Activated T-cell treated with anti-CD3 and anti-CD28 coated beads, Interleukin-2, amount 50 U/mL, for 48 hours (primary cell): ENCODE results near the gene APPL2.
"Not testable (repeated sequence)": the region's sequence is repeated elsewhere in the genome, so short reads cannot be mapped to it uniquely, and the experiment has no call there.

ENCODE experiments used
- DNase-seq, 2 experiments: peaks; one replicate each; pipeline ENCODE4 v3.0.0-alpha.2; 2020

Gene APPL2

GRCh38 chr12:105235732-105236476 lies at the start of gene APPL2:
Gene APPL2, minus strand, starts transcription at chr12:105236174. Its CDS starts 162 bp downstream, at chr12:105236012.
- DNase-seq: peak; percentile 84 to 88

- no peak for DNase-seq
These were observed 49.4 kb upstream of the APPL2 start for GRCh38 chr12:105285378-105285777.

GRCh38 chr12:105281694-105282049 lies 45.7 kb upstream of the APPL2 start:
- DNase-seq: no peak

GRCh38 chr12:105280966-105281693 lies 45.2 kb upstream of the APPL2 start:
- no peak for DNase-seq

GRCh38 chr12:105279460-105280056 lies 43.6 kb upstream of the APPL2 start:
- DNase-seq: peak; percentile 44 to 48

GRCh38 chr12:105278043-105278697 lies 42.2 kb upstream of the APPL2 start:
- DNase-seq: no peak

GRCh38 chr12:105275997-105276733 lies 40.2 kb upstream of the APPL2 start:
- DNase-seq: no peak

- DNase-seq: no peak
These were observed 38.6 kb upstream of the APPL2 start for GRCh38 chr12:105274571-105274970.

- no peak for DNase-seq
These were observed 37.6 kb upstream of the APPL2 start for GRCh38 chr12:105273601-105274000.

- DNase-seq: no peak
These were observed 36.9 kb upstream of the APPL2 start for GRCh38 chr12:105272814-105273416.

- DNase-seq: no peak
These were observed 36.2 kb upstream of the APPL2 start for GRCh38 chr12:105272152-105272551.

GRCh38 chr12:105271364-105271763 lies 35.4 kb upstream of the APPL2 start:
- no peak for DNase-seq

- no peak for DNase-seq
These were observed 34.8 kb upstream of the APPL2 start for GRCh38 chr12:105270671-105271255.

GRCh38 chr12:105267711-105268110 lies 31.7 kb upstream of the APPL2 start:
- no peak for DNase-seq

- no peak for DNase-seq
These were observed 28.8 kb upstream of the APPL2 start for GRCh38 chr12:105264771-105265170.

- no peak for DNase-seq
These were observed 26.6 kb upstream of the APPL2 start for GRCh38 chr12:105262461-105263184.

- DNase-seq: no peak
These were observed 25.0 kb upstream of the APPL2 start for GRCh38 chr12:105261010-105261409.

- no peak for DNase-seq
These were observed 23.3 kb upstream of the APPL2 start for GRCh38 chr12:105259226-105259625.

- DNase-seq: no peak
These were observed 21.4 kb upstream of the APPL2 start for GRCh38 chr12:105257321-105257728.

GRCh38 chr12:105256921-105257320 lies 20.9 kb upstream of the APPL2 start:
- no peak for DNase-seq

GRCh38 chr12:105256431-105256830 lies 20.5 kb upstream of the APPL2 start:
- DNase-seq: not testable (repeated sequence)
